KBM-7 (cell line): ENCODE results near the gene MAGEH1.
A peak's percentile ranks its signal among the peaks of the same experiment; 100 is the strongest.

ENCODE experiments used
- DNase-seq: peaks from one replicate; pipeline ENCODE4 v3.0.0-alpha.2; 2015
- in situ Hi-C: fragments of 300-500 bp; cut with MboI; formaldehyde crosslinking; loops from 2 replicates; pipeline ENCODE4 v1.14.3; 2020; ENCODE audit warnings: low sequenced_read_pairs, low pct_unique_long_range_greater_than_20kb, mixed read lengths

Gene MAGEH1

DNA sequence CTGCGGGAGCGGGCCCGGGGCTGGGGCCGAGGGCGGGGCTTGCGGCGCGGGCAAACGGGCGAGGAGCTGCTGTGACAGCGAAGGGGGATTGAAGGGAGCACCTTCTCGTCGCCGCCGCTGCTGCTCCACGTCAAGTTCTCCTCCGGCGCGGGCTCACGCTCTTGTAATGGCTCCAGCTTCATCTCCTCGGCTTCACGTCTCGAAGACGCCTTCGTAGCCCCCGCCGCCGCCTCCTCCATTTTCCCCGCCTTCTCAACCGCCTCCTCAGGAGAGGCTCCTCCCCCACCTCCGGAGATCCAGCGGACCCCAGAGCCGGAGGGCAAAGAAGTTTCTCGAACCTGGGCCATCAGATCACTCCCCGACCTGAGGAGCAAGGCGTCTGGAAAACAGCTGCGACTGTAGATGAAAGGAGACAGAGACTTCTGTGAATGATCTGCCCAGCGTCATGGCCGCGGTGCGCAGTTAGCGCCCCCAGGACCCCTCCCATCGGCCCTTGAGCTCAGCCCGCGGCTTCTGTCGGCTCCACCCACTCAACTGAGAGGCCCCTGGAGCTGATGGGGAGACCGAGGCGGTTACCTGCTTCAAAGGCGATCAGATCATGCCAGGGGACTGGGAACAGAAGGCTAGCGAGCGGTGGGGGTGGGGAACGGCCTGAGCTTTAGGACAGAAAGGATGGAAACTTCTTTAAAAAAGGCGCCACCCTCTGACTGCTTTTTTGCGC is 36.8 kb downstream of the MAGEH1 start:
- peak; percentile 78 for DNase-seq
- in situ Hi-C loops, result loop anchor here (25.0 kb wide), 2 partner anchors 101 to 326 kb away; no protein-coding TSS in a partner anchor

DNA sequence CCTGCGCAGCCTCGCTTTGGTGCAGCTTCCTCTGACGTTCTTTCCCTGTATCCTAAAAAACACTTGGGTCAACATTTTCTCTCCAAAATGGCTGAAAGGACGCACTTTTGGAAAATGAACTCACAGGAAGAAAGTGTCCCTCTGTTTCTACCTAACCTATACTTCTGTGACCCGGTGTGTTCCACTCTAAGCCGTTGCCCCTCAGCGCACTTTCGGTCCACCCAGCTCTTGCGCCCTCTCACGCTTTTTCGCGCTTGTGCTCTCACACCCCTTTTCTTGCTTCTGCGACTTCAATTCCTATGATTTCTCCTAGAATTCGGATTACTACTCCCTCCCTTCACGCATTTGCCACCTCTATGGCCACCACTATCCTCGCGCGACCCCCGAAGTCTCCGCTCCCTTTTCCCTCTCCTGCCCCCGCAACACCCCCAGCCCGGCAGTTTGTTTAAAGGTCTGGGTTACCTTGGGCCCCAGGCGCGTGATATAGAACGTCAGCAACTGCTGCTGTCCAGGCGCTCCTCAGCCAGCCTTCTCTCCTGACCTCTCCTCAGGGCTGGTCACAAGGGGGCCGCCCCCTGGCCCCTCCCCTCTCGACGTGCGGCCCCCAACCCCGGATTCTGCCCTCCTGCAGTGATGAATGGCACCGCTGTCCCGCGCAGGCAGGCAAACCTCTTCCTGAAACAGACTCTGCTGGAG is 37.5 kb downstream of the MAGEH1 start, which contains the start of gene USP51:
USP51 (minus strand) TSS at position 535 of the 696 bp plus-strand sequence. CDS start 909 bp downstream, outside the sequence.
- in situ Hi-C loops, result loop anchor here (25.0 kb wide), 2 partner anchors 102 to 327 kb away; no protein-coding TSS in a partner anchor
- DNase-seq, result no peak

DNA sequence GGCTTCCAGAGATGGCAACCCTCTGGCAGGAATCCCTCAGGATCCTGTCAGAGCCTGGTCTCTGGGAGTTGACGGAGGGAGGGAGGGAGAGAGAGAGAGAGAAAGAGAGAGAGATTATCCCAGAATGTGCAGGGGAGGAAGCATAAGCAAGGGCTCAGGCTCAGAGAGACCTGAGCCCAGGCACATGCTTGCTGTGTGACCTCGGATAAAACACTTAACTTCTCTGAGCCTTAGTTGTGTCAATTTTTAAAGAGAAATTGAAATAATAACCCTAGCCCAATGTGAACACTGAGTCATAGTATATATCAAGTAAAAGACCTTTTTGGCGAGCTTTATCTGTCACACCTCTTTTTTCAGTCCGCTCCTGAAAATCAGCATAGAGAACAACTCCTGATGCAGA is 38.2 kb downstream of the MAGEH1 start:
- no peak for DNase-seq
- in situ Hi-C loops, result loop anchor here (25.0 kb wide), 2 partner anchors 103 to 328 kb away; no protein-coding TSS in a partner anchor

DNA sequence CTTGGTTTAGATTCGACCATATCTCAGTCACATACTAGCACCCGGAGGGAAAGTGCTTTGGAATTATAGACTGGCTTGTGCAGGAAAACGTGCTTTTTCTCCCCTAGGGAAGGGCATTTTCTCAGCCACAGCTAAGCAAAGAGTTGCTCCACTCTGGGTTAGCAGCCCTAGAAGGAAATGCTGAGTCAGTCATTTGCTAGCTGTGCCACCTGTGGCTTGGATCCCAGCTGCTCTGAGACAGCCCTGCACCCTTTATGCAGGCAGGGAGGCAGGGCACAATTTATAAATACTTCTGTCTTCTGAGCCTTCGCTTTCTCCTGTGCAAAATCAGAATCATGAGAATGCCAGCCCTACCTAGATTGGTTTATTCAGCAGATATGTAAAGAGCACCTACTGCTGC is 39.0 kb downstream of the MAGEH1 start:
- DNase-seq, result no peak
- in situ Hi-C loops, result loop anchor here (25.0 kb wide), 2 partner anchors 104 to 329 kb away; no protein-coding TSS in a partner anchor
